Thyroid gland (tissue), 4 donors: Measurements from ENCODE around the gene DIAPH1. TPM values are rescaled to one million over a fixed set of nuclear protein-coding genes. Genes with fewer than 3 reads are reported as not detected.

Source experiments
- DNase-seq, 2 donors: peaks; one replicate each; pipeline ENCODE4 v3.0.0-alpha.2; 2019
- H3K27ac ChIP-seq, 3 donors: fragments of 200-600 bp; sonication (generic); 1 replicate in 2 of 3; 2 replicates in 1 of 3; pipeline ENCODE4 v1.5.1; 2016 to 2019; ENCODE audit warnings: mild to moderate bottlenecking in 1 of 3, moderate library complexity in 1 of 3
- H3K27me3 ChIP-seq: fragments of 200-600 bp; sonication (generic); one replicate; pipeline ENCODE4 v1.5.1; 2019
- H3K36me3 ChIP-seq, 2 donors: fragments of 200-600 bp; sonication (generic); one replicate each; pipeline ENCODE4 v1.5.1; 2016 to 2019
- H3K4me1 ChIP-seq, 2 donors: fragments of 200-600 bp; sonication (generic); one replicate each; pipeline ENCODE4 v1.5.1; 2017 to 2019
- H3K4me3 ChIP-seq, 3 donors: fragments of 200-600 bp; sonication (generic); replicated peaks in 1 of 3; 1 replicate in 2 of 3; 2 replicates in 1 of 3; pipeline ENCODE4 v1.5.1; 2016; ENCODE audit warnings: mild to moderate bottlenecking in 1 of 3
- H3K9me3 ChIP-seq: fragments of 200-600 bp; sonication (generic); one replicate; pipeline ENCODE4 v1.5.1; 2017
- POLR2A ChIP-seq, 2 donors: fragments of 450-650 bp; IDR thresholded peaks; one replicate each; pipeline ENCODE4 v1.6.1; 2017; ENCODE audit warnings: antibody characterized with exemption in 2 of 2, mild to moderate bottlenecking in 2 of 2, moderate library complexity in 1 of 2
- WGBS, 2 donors: methylation state at CpG; one replicate each; pipeline ENCODE4 v1.1.5; 2017; 5-methylcytosine and 5-hydroxymethylcytosine counted together
- intact Hi-C: fragments of 100-400 bp; cut with DNase I; formaldehyde crosslinking; loops from one replicate; pipeline ENCODE4 v1.15.1; 2023
- total RNA-seq, 4 donors: library from RNA; depleted of rRNA; stranded (reverse); fragments of >200 nt; gene quantifications; one replicate each; pipeline ENCODE4 v1.2.3, GENCODE V29; 2016
- TF ChIP-seq, protein P1 (sequence below), 6 experiments: fragments of 200-600 bp in 3 of 6; fragments of 450-650 bp in 3 of 6; sonication (generic) in 3 of 6; IDR thresholded peaks; one replicate each; pipeline ENCODE4 v1.5.1; 2016 to 2019; ENCODE audit warnings: antibody characterized with exemption in 6 of 6, mild to moderate bottlenecking in 2 of 6, inconsistent platforms in 1 of 6, moderate library complexity in 1 of 6

DIAPH1 gene
- total RNA-seq, 4 donors from 2014 or later: 82.1 to 103 (median 89.7) TPM

DNA sequence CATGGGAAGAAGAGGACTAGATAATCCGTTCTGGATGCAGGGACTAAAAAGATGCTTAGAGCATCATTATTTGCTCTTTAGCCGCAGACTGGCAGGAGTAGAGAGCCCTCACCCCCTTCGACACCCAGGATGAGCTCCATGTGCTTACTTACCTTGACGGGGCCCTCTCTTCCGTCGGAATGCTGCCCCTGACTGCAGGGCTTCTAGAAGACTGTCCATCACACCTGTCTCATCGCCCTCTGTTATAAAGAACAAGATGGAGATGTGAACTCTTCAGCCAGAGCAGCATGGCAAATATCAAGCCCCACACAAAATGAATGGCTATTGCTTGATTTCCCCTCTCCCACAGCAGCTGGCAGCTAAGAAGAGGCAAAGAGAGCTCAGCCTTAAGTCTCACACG lies 94.8 kb downstream of the DIAPH1 start:
- H3K27me3 ChIP-seq: no peaks in the 10 kb centered on the region
- no peak overlapping the region for H3K4me3 ChIP-seq
- H3K36me3 ChIP-seq: peaks cover 9 to 19% of the 10 kb centered on the region in 2 donors
- no peak overlapping the region for H3K27ac ChIP-seq
- no peak for DNase-seq
- no peaks in the 10 kb centered on the region for H3K9me3 ChIP-seq
- no peak for TF ChIP-seq POLR2A (IDR thresholded peaks at IDR 0.05)
- TF ChIP-seq, protein P1, sequence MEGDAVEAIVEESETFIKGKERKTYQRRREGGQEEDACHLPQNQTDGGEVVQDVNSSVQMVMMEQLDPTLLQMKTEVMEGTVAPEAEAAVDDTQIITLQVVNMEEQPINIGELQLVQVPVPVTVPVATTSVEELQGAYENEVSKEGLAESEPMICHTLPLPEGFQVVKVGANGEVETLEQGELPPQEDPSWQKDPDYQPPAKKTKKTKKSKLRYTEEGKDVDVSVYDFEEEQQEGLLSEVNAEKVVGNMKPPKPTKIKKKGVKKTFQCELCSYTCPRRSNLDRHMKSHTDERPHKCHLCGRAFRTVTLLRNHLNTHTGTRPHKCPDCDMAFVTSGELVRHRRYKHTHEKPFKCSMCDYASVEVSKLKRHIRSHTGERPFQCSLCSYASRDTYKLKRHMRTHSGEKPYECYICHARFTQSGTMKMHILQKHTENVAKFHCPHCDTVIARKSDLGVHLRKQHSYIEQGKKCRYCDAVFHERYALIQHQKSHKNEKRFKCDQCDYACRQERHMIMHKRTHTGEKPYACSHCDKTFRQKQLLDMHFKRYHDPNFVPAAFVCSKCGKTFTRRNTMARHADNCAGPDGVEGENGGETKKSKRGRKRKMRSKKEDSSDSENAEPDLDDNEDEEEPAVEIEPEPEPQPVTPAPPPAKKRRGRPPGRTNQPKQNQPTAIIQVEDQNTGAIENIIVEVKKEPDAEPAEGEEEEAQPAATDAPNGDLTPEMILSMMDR (IDR thresholded peaks at IDR 0.05): no peak
- peaks cover 5 to 37% of the 10 kb centered on the region in 2 donors for H3K4me1 ChIP-seq
- intact Hi-C loops: no loop called here
- WGBS, 2 donors: 82 to 87% methylated on average over 8 of the region's 8 CpGs

DNA sequence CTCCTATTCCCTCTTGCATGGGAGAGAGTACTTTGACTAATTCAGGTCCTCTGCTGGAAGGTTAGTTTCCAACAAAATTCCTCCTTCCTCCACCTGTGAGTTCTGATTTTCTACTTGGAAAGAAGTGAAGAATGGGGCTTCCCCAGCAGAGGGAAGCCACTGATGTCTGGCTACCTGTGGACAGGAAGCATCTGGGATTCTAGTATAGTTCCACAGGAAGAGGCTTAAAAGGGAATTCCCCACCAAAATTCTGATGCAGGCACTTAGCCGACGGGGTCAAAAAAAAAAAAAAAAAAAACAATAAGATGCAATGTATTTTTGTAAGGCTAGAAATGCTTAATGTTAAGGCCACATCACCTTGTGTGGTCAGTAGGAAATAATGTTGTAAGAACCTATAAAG lies 96.5 kb downstream of the DIAPH1 start:
- TF ChIP-seq, protein P1 (IDR thresholded peaks at IDR 0.05): no peak
- no peak for TF ChIP-seq POLR2A (IDR thresholded peaks at IDR 0.05)
- Histone ChIP-seq H3K9me3 (no peaks in the 10 kb centered on the region), H3K4me3 (no peak overlapping the region), H3K27ac (peak overlapping the region in 1 of 3 donors; percentile 38), H3K4me1 (peaks cover 5 to 24% of the 10 kb centered on the region in 2 donors), H3K27me3 (no peaks in the 10 kb centered on the region), H3K36me3 (peaks cover 9 to 17% of the 10 kb centered on the region in 2 donors)
- 62% methylated on average over 2 of the region's 2 CpGs for WGBS, 2 donors
- intact Hi-C loops: no loop called here
- no peak for DNase-seq

- peaks cover 5 to 27% of the 10 kb centered on the region in 2 donors for H3K4me1 ChIP-seq
- peak overlapping the region in 2 of 3 donors; percentile 38 to 48 for H3K27ac ChIP-seq
- WGBS, 2 donors: 54 to 57% methylated on average over 2 of the region's 2 CpGs
- no peak overlapping the region for H3K4me3 ChIP-seq
- peaks cover 11 to 14% of the 10 kb centered on the region in 2 donors for H3K36me3 ChIP-seq
- no peaks in the 10 kb centered on the region for H3K27me3 ChIP-seq
- no peak for DNase-seq
- no peak for TF ChIP-seq POLR2A (IDR thresholded peaks at IDR 0.05)
- TF ChIP-seq, protein P1 (IDR thresholded peaks at IDR 0.05): no peak
- no peaks in the 10 kb centered on the region for H3K9me3 ChIP-seq
- intact Hi-C loops: no loop called here
Measured at GRCh38 chr5:141521244-141521781, 97.5 kb downstream of the DIAPH1 start.

DNA sequence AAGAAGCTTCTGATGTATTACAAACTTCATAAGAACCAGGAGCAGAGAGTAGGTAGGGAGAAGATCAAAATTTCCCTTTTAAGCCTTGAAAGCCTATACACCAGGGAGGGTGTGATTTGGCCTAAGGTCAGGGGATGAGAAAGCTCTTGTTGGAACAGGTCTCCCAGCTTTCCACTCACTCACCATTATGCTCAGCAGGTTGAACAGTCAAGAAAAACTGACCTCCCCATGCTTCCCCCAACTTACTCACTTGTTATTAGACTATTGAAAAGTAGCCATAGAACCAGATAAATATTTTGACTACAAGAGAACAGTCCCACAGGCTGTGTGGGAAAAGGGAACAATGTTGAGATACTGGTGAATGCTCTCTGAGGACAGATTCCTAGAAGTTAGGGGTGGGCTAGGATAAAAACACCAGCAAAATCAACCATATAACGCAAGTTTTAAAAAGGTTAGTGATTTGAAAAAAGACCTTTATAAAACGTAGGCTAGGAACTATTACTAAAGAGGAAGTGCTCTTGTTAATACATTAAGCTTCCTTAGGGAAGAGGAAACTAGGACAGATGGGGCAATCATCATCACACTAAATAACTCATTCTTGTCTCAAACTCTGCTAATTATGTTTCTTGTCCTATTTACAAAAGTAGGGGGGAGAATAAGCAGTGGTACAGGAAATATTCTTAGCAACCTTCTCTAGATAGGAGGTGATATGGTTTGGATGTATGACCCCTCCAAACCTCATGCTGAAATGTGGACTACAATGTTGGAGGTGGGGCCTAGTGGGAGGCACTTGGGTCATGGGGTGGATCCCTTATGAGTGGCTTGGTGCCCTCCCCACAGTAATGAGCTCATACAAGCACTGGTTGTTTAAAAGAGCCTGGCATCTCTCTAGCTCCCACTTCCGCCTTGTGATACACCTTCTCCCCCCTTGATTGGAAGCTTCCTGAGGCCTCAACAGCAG lies 98.9 kb downstream of the DIAPH1 start:
- intact Hi-C loops: loop anchor here (5.0 kb wide), 1 partner anchor 43 kb away; the partner anchor contains the start of gene PCDHGC3
- no peaks in the 10 kb centered on the region for H3K27me3 ChIP-seq
- H3K4me1 ChIP-seq: peaks cover 5 to 37% of the 10 kb centered on the region in 2 donors
- H3K4me3 ChIP-seq: no peak overlapping the region
- TF ChIP-seq POLR2A (IDR thresholded peaks at IDR 0.05): no peak
- TF ChIP-seq, protein P1 (IDR thresholded peaks at IDR 0.05): no peak
- H3K27ac ChIP-seq: no peak overlapping the region
- 82 to 84% methylated on average over 3 of the region's 3 CpGs for WGBS, 2 donors
- H3K9me3 ChIP-seq: no peaks in the 10 kb centered on the region
- no peak for DNase-seq
- H3K36me3 ChIP-seq: peaks cover 8 to 13% of the 10 kb centered on the region in 2 donors
